CMK (cell line): ENCODE results near the gene IFT88.

Experiments used
- DNase-seq: peaks from one replicate; pipeline ENCODE4 v3.0.0-alpha.2; 2010; ENCODE audit warnings: low read depth

Gene IFT88, protein sequence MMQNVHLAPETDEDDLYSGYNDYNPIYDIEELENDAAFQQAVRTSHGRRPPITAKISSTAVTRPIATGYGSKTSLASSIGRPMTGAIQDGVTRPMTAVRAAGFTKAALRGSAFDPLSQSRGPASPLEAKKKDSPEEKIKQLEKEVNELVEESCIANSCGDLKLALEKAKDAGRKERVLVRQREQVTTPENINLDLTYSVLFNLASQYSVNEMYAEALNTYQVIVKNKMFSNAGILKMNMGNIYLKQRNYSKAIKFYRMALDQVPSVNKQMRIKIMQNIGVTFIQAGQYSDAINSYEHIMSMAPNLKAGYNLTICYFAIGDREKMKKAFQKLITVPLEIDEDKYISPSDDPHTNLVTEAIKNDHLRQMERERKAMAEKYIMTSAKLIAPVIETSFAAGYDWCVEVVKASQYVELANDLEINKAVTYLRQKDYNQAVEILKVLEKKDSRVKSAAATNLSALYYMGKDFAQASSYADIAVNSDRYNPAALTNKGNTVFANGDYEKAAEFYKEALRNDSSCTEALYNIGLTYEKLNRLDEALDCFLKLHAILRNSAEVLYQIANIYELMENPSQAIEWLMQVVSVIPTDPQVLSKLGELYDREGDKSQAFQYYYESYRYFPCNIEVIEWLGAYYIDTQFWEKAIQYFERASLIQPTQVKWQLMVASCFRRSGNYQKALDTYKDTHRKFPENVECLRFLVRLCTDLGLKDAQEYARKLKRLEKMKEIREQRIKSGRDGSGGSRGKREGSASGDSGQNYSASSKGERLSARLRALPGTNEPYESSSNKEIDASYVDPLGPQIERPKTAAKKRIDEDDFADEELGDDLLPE

DNA sequence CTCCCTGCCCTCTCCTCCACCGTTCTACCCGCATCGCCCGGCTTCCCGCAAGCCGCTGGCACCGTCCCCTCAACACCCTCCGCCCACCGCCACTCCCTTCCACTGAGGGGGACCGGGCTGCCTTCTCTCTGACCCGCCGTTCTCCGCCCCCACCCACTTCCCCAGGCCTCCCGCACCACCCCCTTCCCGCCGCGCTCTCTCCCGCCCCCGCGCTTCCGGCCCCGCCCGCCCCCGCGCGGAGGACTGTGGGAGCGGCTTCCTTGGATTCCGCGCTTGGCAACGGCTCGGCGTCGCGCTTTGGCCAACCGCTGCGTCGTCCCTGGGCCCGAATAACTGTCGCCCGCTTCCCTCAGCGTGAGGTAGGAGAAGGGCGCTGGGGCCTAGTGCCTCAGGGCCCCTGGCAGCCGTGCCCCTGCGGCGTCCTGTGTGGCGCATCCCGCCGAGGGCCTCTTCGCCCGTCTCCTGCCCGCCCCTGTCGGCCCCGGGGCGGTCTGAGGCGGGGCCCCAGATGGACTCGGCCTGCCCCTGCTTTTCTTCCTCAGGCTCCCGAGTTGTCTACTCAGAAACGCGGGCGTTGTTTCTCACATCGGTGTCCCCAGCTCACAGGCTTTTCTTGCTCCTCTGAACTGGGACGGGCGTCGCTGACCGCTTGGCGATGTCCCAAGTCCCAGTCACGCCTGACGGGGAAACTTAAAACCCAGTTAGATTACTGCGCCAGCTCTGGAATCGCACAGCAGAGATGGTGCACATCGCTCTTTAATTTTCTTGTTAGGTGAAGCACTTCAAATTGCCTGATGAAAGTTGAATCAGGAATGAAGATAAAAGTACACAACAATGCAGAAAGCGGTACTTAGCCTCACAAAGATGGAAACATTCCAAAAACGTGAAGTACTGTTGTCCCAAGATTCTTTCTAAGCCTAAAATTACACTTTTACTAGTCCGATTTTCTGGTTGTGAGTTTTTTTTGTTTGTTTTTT lies at the start of gene IFT88:
Gene IFT88 (plus strand): TSS at position 260 of the 977 bp plus-strand sequence. CDS start 7,229 bp downstream, outside the sequence.
- peak; percentile 63 for DNase-seq

DNA sequence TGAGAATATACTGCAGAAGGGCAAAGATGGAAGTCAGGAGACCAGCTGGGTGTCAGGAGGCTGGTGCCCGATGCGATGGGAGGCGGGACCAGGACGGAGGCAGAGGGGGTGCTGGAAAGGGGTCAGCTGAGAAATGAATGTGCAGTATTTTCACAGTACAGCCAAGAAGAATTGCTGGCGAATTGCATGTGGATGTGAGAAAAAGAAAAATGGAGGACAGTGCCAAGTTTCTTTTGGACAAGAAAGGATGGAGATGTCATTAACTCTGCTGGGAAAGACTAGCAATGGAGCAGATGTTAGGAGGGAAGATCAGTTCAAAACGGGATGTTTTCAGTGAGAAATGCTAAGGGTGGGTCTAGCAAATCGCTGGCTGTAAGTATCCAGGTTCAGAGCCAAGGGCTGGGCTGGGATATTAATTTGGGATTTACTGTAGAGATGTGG lies 48.3 kb upstream of the IFT88 start:
- no peak for DNase-seq

DNA sequence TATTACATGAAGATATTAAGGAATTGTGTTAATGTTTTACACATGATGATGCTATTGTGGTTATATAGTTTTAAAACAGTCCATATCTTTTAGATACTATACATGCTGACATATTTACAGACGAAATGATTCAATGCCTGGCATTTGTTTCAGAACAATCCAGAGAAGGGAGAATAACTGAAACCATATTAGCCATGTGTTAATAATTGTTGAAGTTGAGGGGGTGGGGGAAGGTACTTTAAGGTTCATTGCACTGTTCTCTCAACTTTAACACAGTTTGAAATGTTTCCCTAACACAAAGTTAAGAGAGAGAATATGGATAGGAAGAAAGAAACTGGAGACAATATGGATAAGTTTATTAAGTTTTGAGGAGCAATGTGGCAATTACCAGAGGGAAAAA lies 47.1 kb upstream of the IFT88 start:
- DNase-seq, result no peak

DNA sequence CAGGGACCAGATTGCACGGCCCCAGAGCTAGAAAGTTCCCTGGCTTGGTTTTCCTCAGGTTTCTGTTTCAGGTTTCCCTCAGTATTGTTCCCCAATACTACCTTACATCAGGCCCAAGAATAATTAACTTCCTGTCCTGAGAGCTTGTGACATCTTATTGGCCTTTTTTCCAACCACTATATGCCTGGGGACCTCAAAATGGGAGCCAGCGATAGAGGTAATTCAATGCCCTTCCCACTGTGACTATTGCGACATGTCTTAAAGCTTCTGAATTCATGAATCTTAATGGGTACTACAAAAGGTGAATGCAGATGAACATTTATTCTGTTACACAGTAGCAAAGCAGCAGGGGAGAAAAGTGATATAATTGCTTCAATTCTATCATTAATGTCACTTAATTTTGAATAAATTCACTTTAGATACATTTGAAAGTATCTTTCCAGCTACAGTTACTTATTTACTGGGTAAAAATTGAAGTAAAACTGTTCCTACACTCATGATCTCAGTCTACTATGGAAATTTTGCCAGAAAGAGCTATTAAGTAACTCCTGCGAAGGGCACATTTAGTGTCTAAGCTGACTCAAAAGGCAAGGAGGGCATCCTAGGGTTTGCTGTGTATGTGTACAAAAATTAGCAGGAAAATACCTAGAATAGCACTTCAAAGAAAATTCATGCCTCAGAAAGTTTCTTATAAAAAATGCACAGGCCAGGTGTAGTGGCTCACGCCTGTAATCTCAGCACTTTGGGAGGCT lies 45.4 kb upstream of the IFT88 start:
- DNase-seq, result no peak

DNA sequence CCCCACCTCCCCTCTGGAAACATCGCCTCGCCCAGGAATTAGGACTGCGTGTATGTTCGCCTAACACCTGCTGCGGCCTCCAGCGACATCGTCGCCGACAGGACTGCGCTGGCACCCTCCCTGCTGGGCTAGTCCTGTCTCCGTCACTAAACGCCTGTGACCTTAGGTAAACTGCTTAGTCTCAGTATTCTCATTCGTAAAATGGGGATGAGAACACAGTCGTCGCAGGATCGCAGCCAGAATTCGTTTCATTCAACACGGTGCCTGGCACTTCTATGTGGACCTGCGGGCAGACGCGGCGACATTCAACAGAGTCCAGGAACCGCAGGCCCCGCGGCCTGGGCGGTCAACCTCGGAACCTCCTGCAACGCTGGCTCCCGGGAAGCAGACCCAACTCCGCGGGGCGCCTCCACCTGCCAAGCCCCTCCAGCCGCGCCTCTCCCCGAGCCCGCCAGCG lies 41.8 kb upstream of the IFT88 start:
- DNase-seq, result no peak

DNA sequence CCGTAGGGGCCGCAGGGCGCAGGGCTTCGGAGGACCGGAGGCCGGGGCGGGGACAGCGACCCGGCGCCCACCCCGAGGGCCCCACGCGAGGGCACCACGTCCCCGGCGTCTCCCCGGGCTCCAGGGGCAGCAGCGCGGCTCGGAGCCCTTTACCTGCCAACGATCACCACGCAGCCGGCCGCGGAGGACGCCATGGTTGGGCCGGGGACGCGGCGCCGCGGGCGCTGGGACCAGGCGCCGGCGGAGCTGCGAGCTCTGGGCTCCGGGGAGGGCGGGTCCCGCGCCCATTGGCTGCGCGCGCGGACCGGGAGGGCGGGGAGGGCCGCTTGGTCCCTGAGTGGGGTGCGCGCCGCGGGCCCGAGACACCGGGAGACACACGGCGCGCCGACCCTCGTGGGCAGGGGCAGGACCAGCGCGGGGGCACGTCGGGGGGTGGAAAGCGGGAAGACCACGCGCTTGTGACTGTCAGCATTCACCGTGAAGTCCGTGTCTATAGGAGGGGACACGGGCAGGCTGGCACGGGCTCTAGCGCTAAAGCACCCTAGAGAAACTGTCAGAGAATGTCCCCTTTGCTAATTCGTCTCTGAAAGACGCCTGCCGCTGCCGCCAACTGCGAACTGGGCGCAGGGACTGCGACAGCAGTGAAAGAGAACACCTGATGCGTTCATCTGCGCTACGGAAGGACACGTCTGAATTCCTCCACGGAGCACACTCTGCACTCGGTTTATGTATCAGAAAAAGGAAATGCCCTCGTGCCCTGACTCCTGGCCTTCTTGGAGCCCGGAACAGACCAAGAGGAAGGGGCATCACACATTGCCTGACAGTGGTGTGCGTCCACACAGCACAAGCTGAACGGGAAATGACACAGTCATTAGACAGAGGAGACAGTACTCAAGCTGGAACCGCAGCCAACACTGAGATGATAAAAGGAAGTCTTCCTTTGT lies 41.1 kb upstream of the IFT88 start, which contains the start of gene CRYL1:
Gene CRYL1 (minus strand): TSS at position 257 of the 944 bp plus-strand sequence. CDS start 63 bp downstream, at position 194.
- peak; percentile 11 for DNase-seq

DNA sequence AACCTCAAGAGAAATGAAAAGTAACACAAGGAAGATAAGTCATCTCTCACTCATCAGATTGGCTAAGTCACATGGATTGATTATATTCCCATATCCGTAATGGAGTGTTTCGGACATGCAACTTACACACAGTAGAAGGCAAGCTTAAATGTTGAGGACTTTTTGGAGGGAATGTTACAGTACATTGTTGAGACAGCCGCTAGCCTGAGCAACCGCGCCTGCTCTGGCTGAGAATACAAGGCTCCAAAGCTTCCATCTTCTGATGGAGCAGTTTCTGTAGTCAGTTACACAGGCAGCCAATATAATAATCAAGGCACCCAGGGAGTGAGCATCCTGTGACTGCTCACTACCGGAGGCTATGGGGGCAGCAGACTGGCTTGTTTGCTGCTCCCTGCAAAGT lies 40.3 kb upstream of the IFT88 start:
- DNase-seq, result no peak

DNA sequence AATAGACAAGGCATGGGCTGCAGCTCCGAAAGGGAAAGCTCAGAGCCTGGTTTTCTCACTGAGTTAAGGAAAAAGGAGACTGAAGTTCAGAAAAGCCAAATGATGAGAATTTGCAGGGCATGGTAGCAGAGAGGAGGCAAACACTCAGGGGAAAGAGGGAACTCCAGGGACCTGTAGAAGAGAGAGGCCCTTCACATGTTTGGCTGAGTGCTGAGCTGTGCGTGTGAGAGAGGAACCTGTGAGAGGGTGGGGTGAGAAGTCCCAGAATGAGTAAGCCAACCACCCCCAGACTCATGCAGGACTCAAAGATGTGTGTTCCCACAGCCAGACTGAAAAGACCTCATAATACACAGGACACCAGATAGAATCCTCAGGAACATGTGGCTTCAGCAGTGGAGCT lies 38.5 kb upstream of the IFT88 start:
- DNase-seq, result no peak

DNA sequence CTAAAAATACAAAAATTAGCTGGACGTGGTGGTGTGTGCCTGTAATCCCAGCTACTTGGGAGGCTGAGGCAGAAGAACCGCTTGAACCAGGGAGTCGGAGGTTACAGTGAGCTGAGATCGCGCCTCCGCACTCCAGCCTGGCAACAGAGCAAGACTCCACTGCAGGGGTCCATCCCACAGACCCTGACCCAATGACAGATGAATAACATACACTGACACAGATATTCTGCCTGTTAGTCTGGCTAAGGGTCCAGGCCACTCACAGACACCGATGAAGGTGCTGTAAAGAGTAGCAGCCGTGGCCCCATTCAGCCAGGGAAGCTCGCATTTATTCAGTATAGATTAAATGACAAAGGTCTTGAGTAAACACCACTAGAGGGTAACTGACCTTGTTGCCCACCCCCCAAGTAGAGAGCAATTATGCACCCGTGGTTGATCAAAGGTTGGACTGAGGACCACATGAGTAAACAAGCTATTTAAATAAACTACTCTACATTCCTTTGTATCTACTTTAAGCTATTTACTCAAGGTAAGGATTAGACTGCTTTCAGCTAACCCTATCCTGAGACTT lies 32.8 kb upstream of the IFT88 start:
- DNase-seq, result no peak

DNA sequence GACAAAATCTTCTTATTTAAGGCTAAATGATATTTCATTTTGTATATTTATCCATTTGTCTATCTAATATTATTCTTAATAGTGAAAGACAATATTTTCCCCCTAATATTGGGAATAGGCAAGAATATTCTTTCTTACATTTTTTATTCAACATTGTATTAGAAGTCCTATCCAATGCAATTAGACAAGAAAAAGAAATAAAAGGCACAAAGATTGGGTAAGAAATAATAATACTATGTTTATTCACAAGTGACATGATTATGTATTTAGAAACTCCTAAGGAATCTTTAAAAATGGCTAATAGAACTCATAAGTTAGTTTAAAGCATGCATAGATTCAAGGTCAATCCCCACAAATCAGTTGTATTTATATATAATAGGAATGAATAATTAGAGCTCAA lies 30.0 kb upstream of the IFT88 start:
- no peak for DNase-seq

DNA sequence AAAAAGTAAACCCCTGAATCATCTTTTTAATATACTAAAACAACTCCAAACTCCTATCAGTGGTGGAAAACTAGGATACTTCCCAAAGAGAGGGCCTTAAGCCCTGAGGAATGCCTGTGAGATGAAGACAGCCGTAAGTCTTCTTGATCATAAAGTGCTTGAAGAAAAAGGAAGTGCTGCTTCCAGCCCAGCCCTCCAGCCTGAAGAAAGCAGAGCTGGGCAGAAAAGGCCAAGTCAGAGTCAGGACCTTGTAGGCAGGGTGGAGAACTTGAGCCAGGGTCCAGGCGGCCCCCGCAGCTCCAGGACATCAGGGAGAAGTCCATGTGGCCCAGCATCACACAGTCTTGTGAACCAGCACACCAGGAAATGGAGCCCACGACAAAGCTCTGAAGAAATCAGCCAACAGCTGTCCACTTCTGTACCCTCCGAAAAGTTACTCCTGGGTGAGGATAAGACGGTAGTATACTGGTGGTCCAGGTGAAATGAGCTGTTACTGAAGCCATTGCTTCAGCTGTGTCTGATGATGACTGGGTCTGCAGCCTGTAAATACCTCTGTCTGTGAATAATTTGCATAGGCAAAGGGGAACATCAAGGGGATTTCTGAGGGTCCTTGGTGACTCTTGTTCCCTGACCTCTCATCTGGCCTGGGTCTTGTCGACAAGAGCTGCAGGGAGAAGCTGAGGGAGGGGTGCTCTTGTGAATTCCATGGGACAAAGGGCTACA lies 22.6 kb upstream of the IFT88 start:
- no peak for DNase-seq

DNA sequence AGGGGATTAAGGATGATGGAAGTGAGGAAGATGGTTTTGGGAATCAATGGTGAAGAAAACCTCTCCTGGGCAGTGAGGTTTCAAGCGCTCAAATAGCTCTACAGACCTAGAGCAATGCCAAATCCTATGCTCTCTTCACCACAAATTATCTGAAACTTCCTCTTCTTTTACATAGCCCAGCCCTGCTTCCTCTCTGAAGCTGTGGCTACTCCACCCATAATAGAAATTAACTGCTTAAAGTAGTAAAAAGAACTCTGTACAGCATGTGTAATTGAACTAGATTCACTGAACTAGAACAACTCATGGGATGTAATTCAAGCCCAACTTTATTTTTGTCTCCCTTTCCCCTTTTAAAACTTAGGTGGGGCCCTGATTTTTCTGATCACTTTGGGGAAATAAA lies 20.4 kb upstream of the IFT88 start:
- no peak for DNase-seq

DNA sequence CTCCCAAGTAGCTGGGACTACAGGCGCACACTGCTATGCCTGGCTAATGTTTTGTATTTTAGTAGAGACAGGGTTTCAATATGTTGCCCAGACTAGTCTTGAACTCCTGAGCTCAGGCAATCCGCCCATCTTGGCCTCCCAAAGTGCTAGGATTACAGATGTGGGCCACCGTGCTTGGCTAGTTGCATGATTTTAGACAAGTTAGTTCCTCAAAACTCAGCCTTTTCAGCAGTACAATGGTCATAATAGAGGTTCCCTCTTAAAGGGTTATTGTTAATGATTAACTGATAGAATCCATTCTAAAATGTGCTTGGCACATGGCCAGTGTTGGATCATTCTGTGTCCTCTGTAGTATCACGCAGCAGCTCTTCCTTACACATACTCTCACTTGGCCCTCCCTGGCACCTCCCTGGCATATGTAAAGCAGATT lies 19.5 kb upstream of the IFT88 start:
- no peak for DNase-seq

DNA sequence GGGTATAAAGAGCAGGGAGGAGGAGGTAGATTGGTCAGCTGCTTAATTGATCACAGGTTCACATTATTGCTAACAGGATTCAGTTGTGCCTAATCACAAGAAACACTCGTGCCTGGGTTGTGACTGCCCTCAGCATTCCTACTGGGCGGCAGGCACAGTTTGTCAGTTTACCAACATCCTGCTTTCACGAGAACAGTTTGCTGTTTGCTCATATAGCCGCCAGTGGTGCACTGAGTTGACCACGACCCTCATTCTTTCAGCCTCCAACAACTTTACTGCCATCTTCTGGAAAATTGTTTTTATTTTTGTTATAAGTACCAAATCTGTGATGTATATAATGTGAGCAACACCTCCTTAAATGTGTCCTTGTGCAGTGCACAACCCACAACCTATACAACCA lies 16.2 kb upstream of the IFT88 start:
- DNase-seq, result no peak

DNA sequence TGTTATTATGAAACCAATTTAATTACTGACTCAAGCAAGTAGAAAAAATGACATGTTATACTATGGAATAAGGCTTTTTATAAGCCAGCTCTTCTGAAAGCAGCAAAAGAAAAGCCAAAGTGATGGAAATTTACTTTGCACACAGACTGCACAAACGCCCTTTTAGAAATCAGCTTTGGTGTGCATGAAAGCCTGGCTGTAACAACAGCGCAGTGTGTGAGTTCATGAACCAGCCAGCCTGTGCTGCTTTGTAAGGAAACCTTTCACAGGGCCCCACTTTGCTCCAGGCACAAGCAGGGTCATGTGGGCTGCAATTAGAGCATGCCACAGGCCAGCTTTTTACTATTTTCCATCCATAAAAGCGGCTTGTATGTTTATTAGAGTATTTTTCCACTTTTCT lies 13.6 kb upstream of the IFT88 start:
- no peak for DNase-seq

DNA sequence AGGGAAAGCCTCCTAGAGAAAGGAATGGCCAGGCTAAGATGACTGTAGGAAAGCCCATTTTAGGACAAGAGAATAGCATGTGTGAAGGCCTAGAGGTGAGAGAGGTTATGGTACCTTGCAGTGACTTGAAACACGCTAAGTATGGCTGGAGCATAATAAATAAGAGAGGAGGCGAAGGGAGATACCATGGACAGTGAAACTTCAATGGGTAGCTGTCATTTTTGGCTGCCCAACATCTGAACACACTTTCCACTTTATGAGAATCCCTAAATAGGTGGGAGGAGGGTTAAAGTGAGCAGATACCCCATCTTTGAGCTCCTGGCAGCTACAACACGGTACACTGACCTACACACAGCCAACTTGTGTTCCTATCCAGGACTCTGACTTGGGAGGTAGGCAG lies 8.0 kb upstream of the IFT88 start:
- no peak for DNase-seq

DNA sequence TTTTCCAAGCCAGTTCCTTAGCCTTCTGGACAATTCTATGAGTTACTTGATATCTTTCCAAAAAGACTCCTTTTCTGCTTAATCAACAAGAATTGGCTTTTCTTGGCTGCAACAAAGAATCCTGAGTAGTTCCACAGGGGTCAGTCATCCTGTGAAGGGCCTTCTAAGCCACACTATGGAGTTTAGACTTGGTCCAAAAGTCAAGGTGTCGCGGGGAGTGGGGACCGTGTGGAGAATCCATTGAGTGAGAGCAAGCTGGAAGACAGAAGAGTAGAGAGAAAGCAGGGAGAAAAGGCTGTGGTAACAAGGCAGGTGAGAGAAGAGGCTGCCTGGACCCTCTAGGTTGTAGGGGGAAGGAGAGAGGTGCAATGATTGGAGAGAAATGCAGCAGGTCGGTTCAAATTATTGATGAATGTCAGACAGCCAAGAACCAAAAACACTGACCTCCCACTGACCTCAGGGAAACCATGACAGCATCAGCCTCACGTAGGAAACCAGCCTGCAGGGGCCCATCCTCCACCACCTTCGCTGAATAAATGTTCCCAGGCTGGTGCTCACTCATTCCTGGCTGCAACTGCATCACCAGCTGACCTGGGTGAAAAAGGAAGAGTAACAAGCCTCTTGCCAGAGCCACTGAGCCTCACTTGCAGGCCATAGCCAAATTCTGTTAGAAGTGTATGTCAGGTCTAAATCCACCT lies 7.1 kb upstream of the IFT88 start:
- no peak for DNase-seq

DNA sequence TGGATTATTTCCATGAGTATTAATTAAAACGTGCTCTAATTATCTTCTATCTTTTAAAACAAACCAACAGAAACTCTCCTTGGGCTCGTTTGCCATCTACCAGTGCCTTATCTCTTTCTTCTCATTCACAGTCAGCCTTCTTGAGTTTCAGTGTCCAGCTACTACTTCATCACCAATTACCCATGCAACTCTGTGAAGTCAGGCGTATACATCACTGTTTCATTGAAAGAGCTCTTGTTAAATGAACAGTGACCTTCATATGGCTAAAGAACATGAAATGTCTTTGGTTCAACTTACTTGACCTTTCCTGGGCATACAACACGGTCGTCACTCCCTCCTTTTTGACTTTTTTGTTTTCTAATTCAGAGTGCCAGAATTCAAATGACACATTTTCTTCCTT lies 5.2 kb upstream of the IFT88 start:
- no peak for DNase-seq
